GM10266 (cell line): ENCODE measurements around the gene TMEM126B.
"Not testable (repeated sequence)": the region's sequence is repeated elsewhere in the genome, so short reads cannot be mapped to it uniquely, and the experiment has no call there.

ENCODE experiments used
- DNase-seq: peaks from one replicate; pipeline ENCODE4 v3.0.0; 2012; ENCODE audit errors: extremely low spot score
- TF ChIP-seq, protein P1 (sequence below): IDR thresholded peaks from 2 replicates; pipeline ENCODE4 v1.5.1; 2012; ENCODE audit warnings: mild to moderate bottlenecking, low read depth; ENCODE audit not compliant: control insufficient read depth, insufficient read depth; ENCODE audit errors: missing control alignments

The TMEM126B gene

DNA sequence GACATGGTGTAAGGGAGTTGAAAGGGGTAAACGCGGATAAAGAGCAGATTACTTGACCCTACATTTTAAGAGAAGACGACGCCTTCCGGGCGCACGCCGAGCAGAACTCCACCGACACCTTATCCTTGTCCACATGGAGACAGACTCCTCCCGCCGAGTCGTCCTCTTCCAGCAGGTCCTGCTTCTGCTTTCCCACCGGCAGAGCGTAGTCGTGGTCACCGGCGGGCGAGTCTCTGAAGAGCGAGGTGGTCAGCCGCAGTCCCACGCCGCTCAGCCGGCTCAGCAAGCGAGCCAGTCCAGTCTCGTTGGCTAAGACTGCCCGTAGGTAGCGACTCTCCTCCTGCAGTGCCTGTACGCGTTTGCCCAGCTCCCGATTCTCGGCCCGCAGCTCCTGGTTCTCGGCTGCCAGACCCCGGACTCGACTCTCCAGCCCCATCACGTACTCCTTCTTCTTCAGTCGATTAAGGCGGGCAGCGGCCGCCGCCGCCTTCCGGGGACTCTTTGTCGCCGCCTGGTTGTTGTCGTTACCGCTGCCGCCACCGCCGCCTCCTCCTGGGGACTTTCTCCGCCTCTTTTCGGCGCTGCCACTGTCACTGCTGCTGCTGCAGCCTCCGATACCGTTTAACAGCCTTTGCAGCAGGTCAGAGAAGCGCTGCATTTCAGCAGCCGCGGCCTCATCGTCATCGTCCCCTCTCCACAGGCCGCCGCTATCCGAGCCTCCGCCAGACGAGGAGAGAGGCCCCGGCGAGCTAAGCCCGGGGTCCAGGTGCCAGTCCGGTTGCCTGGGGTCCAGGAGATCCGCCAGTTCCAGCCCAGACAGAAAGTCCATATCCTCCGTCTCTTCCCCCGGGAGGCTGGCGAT lies 35.6 kb downstream of the TMEM126B start:
- TF ChIP-seq, protein P1, sequence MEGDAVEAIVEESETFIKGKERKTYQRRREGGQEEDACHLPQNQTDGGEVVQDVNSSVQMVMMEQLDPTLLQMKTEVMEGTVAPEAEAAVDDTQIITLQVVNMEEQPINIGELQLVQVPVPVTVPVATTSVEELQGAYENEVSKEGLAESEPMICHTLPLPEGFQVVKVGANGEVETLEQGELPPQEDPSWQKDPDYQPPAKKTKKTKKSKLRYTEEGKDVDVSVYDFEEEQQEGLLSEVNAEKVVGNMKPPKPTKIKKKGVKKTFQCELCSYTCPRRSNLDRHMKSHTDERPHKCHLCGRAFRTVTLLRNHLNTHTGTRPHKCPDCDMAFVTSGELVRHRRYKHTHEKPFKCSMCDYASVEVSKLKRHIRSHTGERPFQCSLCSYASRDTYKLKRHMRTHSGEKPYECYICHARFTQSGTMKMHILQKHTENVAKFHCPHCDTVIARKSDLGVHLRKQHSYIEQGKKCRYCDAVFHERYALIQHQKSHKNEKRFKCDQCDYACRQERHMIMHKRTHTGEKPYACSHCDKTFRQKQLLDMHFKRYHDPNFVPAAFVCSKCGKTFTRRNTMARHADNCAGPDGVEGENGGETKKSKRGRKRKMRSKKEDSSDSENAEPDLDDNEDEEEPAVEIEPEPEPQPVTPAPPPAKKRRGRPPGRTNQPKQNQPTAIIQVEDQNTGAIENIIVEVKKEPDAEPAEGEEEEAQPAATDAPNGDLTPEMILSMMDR: peak; percentile 64
- peak; percentile 79 for DNase-seq

DNA sequence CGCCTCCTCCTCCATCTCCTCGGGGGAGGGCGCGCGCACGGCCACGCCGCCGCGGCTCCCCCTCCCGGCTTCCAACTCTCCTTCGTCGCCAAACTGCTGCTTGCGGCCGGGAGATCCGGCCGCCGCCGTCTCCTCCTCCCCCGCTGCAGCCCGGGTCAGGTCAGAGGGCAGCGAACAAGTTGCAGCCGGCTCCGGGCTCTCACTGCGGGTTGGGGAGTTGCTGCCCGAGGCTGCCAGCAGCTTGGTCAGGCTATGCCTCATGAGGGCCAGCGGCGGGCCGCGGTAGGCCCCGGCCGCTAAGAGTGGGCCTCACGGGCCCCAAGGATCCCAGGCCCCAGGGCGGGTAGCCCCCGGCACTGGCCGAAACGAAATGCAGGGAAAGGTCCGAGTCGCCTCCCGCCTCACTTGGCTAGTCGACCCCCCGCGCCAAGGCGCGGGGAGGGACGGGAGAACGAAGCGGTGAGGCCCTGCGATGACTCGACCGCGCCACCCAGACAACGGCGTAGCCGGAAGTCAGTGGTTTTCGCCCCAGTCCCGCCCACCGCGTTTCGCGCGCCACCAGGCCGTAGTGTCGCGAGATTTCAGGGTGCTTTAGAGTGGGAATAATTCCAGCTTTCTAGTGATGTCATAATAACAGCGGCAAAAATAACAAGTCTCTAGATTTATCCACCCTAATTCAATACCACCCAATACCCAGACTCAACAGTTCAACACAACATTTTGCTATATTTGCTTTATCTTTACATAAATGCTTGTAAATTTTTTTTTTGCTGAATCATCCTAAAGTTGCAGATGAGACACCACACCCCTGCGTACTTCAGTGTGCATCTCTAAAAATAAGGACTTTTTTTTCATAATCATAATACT lies 36.5 kb downstream of the TMEM126B start, which contains the start of gene CREBZF:
Gene CREBZF (minus strand): TSS at position 515 of the 867 bp plus-strand sequence. CDS start 254 bp downstream, at position 261.
- peak; percentile 90 for DNase-seq
- TF ChIP-seq, protein P1: no peak

DNA sequence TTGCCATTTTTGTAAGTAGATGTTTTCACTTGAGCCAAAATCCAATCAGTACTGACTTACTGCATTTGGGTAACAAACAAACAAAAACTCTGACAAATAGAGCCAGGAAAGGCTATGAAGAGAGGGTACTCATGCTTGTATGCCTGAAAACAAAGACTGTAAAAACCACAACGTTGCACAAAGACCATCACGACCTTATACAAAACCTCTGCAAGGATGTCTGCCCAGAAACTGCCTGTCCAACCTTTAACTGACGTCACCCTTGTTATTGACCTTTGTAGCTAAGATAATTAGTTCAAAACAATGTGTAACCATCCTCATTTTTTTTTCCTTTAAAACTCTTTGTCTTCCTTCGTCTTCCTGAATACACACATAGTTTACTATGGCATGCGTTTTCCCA lies 37.3 kb downstream of the TMEM126B start:
- TF ChIP-seq, protein P1: no peak
- DNase-seq: no peak

DNA sequence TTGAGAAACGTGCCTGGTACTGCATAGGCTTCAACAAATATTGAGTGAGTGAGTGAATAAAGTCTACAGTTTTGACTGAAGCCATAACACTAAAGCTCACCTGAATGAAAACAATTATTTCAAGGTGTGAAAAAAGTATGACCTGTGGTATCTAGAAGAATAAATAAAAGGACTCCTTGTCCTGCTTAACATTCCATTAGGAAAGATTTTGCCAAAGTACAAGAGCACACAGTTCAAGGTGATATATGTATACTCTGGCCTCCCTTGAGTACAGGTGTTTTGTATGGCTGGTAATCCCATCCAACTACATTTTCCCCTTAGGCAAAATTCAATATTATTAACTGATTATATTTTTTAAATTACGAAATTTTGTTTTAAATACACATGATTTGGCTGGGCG lies 38.3 kb downstream of the TMEM126B start:
- DNase-seq: no peak
- TF ChIP-seq, protein P1: no peak

DNA sequence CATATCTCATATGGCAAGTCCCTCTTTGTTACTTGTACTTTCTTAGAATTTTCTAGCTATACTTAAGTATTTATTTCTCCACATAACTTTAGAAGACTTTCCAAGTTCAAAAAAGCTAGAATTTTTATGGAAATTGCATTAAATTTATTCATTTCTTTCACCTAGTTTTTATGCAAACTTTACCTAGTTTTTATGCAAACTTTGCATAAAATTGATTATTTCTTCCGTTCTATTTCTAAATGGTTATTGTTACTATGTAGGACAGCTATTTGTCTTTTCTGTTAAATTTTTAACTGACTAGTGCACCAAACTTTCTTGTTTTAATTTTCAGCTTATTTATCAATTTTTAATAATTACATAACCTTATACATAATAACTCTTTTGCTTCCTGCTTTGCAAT lies 39.8 kb downstream of the TMEM126B start:
- no peak for DNase-seq
- TF ChIP-seq, protein P1: no peak

DNA sequence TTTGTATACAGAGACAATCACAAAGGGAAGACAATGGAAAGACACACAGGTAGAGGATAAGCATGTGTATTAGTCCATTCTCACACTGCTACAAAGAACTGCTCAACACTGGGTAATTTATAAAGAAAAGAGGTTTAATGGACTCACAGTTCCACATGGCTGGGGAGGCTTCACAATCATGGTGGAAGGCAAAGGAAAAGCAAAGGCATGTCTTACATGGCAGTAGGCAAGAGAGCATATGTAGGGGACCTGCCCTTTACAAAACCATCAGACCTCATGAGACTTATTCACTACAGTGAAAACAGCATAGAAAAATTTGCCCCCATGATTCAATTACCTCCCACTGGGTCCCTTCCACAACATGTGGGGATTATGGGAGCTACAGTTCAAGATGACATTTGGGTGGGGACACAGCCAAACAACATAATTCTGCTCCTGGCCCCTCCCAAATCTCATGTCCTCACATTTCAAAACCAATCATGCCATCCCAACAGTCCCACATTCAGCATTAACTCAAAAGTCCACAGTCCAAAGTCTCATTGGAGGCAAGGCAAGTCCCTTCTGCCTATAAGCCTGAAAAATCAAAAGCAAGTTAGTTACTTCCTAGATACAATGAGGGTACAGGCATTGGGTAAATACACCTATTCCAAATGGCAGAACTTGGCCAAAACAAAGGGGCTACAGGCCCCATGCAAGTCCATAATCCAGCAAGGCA lies 42.7 kb downstream of the TMEM126B start:
- DNase-seq: not testable (repeated sequence)
